NCI-H2227 treated with DMSO at 0.1 percent for 48 hours (cell line): ENCODE results near the gene SERPINE3.

Experiments
- DNase-seq: peaks from one replicate; lab custom pipeline; 2025; lab: John Stamatoyannopoulos, UW

SERPINE3 gene

GRCh38 chr13:51339354-51339753 lies at the start of gene SERPINE3:
Gene SERPINE3, plus strand, starts transcription at chr13:51339691. Its CDS starts 1,401 bp downstream, at chr13:51341092.
- DNase-seq: no peak

GRCh38 chr13:51291341-51291740 lies 48.1 kb upstream of the SERPINE3 start:
- DNase-seq: no peak

DNA sequence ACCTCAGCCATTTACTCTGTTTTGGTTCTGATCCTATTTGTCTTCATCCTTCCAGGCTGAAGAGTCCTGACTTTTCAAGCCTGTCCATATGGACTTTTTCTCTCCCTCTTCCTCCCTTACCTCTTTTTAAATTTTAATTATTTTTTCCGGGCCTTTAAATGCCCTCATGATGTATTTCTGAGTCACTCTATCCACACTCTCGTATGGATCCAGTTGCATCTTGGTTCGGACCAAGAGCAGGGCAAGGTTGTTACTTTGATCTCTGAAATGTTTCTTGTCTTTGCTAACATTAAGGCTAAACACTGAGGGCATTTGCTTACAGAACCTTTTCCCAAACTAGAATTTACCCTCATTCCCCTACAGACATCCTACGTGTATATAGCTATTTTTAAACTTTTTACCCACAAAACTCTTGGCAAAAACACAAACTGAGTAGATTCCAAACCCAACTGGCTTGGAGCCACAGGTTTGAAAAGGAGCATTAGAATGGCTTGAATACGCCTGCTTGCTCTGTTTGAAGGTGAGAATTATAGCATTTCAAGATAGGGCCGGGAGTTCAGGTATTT lies 47.4 kb upstream of the SERPINE3 start:
- no peak for DNase-seq

- DNase-seq: no peak
Observed at GRCh38 chr13:51297556-51297955, 41.9 kb upstream of the SERPINE3 start.

GRCh38 chr13:51298812-51299211 lies 40.7 kb upstream of the SERPINE3 start:
- DNase-seq: no peak

GRCh38 chr13:51303063-51303552 lies 36.4 kb upstream of the SERPINE3 start:
- DNase-seq: no peak

- DNase-seq: no peak
Observed at GRCh38 chr13:51303882-51304281, 35.6 kb upstream of the SERPINE3 start.

GRCh38 chr13:51305271-51305967 lies 34.1 kb upstream of the SERPINE3 start:
- DNase-seq: no peak

- no peak for DNase-seq
Observed at GRCh38 chr13:51308781-51309180, 30.7 kb upstream of the SERPINE3 start.

GRCh38 chr13:51311231-51311630 lies 28.3 kb upstream of the SERPINE3 start:
- no peak for DNase-seq

- no peak for DNase-seq
Observed at GRCh38 chr13:51311957-51312520, 27.5 kb upstream of the SERPINE3 start.

DNA sequence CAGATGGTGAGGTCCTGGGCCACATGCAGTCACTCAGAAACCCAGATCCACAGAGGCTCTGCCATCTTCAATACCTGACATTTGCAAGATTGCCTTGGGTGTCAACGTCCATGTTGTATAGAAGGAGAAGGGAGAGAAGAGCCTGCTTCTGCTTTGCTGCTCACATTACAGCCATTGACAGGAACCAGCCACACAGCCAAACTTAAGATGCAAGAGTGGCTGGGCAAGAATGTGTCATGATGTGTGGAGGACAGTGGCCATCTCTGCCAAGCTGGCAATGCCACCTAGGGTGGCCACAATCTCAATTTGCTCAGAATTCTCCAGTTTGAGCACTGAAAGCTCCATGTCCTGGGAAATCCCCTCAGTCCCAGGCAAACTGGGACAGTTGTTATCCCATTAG lies 25.9 kb upstream of the SERPINE3 start:
- no peak for DNase-seq

GRCh38 chr13:51317262-51317661 lies 22.2 kb upstream of the SERPINE3 start:
- no peak for DNase-seq

GRCh38 chr13:51318015-51318414 lies 21.5 kb upstream of the SERPINE3 start:
- DNase-seq: no peak

DNA sequence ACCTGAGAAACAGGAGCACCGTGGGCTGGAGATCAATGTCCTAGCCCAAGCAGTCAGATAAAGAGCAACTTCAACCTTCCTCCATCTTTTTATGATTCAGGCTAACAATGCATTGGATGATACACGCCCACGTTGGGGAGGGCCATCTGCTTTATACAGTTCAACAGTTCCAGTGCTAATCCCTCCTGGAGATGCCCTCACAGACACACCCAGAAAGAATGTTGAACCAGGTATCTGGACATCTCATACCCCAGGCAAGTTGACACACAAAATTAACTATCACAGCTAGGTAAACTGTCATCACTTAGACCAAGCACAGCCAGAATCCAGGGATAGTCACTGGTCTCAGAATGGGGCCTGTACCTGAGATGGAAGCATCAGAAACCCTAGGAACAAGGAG lies 20.6 kb upstream of the SERPINE3 start:
- no peak for DNase-seq

GRCh38 chr13:51321836-51322235 lies 17.7 kb upstream of the SERPINE3 start:
- DNase-seq: no peak

DNA sequence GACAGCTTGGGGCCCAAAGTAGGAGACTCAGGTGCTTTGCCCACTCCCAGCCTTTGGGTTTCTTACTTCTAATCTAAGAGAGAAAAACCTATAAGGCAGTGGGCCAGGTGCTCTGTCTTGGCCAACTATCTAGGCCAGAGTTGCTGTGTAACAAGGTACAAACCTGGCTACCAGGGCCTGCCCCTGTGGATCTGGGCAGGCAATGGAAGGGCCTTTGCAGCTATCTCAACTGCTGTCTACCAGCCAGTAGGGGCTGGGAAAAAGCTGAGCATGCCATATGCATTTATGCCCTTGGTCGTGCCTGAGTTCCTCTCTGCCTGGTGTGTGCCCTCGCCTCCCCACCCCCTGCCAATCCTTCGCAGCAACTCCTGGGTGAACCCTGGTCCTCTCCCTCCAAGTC lies 16.7 kb upstream of the SERPINE3 start:
- DNase-seq: no peak

DNA sequence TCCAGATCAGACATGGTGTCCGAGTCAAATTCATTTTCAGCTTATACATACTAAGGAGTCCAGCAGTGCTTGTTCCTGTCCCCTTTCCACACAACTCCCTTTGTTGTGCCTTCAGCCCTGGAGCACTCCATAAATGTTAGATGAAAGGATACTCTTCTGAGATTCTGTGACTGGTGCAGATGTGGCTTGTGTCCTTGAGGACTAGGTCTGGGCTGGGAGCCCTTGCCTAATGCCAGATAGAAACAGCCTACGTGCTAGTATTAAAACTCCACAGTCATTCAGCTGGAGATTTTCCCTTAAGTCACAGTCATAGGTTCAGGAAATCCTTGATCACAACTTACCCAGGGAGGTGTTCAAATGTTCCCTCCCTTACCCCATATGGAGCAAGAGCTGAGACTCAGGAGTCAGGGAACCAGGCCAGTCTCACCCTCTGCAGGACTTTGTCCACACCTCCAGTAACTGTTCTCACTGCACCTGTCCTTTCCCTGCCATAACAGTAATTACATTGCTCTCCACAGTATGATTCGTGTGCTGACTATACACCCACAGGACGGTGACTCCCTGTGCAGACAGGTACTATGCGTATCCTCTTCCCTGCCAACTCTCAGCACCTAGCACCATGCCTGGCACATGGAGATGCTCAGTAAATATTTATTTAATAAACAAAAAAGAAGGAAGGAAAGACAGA lies 15.5 kb upstream of the SERPINE3 start:
- DNase-seq: no peak

GRCh38 chr13:51324714-51325420 lies 14.6 kb upstream of the SERPINE3 start:
- no peak for DNase-seq

- no peak for DNase-seq
Observed at GRCh38 chr13:51325837-51326236, 13.7 kb upstream of the SERPINE3 start.

- DNase-seq: no peak
Observed at GRCh38 chr13:51326777-51327176, 12.7 kb upstream of the SERPINE3 start.

- no peak for DNase-seq
Observed at GRCh38 chr13:51327961-51328360, 11.5 kb upstream of the SERPINE3 start.
